GM18861 (cell line): ENCODE measurements around the gene FBXL3.
"Not testable (repeated sequence)": the region's sequence is repeated elsewhere in the genome, so short reads cannot be mapped to it uniquely, and the experiment has no call there.

Experiments used
- ATAC-seq: cut with Tn5 transposase; IDR thresholded peaks from one replicate; pipeline ENCODE4 v1.9.1; 2021; ENCODE audit not compliant: unreplicated experiment

Gene FBXL3

GRCh38 chr13:77028202-77028601 is 1.2 kb upstream of the FBXL3 start:
- ATAC-seq, result no peak

- peak; percentile 45 for ATAC-seq
These were observed 601 bp downstream of the FBXL3 start for GRCh38 chr13:77026255-77026860.

- no peak for ATAC-seq
These were observed 4.6 kb downstream of the FBXL3 start for GRCh38 chr13:77022341-77022740.

- ATAC-seq, result no peak
These were observed 7.2 kb downstream of the FBXL3 start for GRCh38 chr13:77019756-77020155.

- no peak for ATAC-seq
These were observed 9.9 kb downstream of the FBXL3 start for GRCh38 chr13:77016888-77017623.

- ATAC-seq, result no peak
These were observed 10.6 kb downstream of the FBXL3 start for GRCh38 chr13:77016251-77016812.

- ATAC-seq, result no peak
These were observed 11.9 kb downstream of the FBXL3 start for GRCh38 chr13:77014906-77015685.

- ATAC-seq, result no peak
These were observed 13.0 kb downstream of the FBXL3 start for GRCh38 chr13:77013853-77014542.

GRCh38 chr13:77009719-77010118 is 17.2 kb downstream of the FBXL3 start:
- not testable (repeated sequence) for ATAC-seq

GRCh38 chr13:77009011-77009410 is 17.9 kb downstream of the FBXL3 start:
- ATAC-seq, result peak; percentile 71

- not testable (repeated sequence) for ATAC-seq
These were observed 18.6 kb downstream of the FBXL3 start for GRCh38 chr13:77008337-77008736.

- ATAC-seq, result no peak
These were observed 24.3 kb downstream of the FBXL3 start for GRCh38 chr13:77002590-77003190.

- ATAC-seq, result no peak
These were observed 24.9 kb downstream of the FBXL3 start for GRCh38 chr13:77001963-77002587.

GRCh38 chr13:77001540-77001939 is 25.4 kb downstream of the FBXL3 start:
- ATAC-seq, result no peak

GRCh38 chr13:77000475-77000874 is 26.5 kb downstream of the FBXL3 start:
- ATAC-seq, result no peak

GRCh38 chr13:76994281-76994680 is 32.7 kb downstream of the FBXL3 start:
- no peak for ATAC-seq

- ATAC-seq, result no peak
These were observed 33.5 kb downstream of the FBXL3 start for GRCh38 chr13:76993473-76993872.

GRCh38 chr13:76993021-76993420 is 33.9 kb downstream of the FBXL3 start:
- no peak for ATAC-seq

- peak; percentile 2 for ATAC-seq
These were observed 34.4 kb downstream of the FBXL3 start for GRCh38 chr13:76992548-76993001.
